T-cell (primary cell): ENCODE data around the gene DENND1A. TPM values are rescaled to one million over a fixed set of nuclear protein-coding genes. Genes with fewer than 3 reads are reported as not detected.
"Not testable (repeated sequence)": the region's sequence is repeated elsewhere in the genome, so short reads cannot be mapped to it uniquely, and the experiment has no call there.

Experiments
- ATAC-seq, 4 experiments: fragments of 200-7000 bp in 3 of 4; fragments of 150-1000 bp in 1 of 4; cut with Tn5 transposase; replicated peaks in 1 of 4; 1 replicate in 3 of 4; 2 replicates in 1 of 4; pipeline ENCODE4 v1.10.0; 2021; ENCODE audit warnings: moderate library complexity in 3 of 4, mild to moderate bottlenecking in 2 of 4, moderate number of reproducible peaks in 1 of 4
- CTCF ChIA-PET, 2 donors: fragments of 300-600 bp; sonication (Branson Sonifier 250); formaldehyde crosslinking; loops; one replicate each; lab custom pipeline; 2022; ENCODE audit warnings: antibody characterized with exemption in 2 of 2; lab: Charles Lee
- POLR2A ChIA-PET, 2 donors: fragments of 300-600 bp; sonication (Branson Sonifier 250); formaldehyde crosslinking; loops; one replicate each; lab custom pipeline; 2022; ENCODE audit warnings: antibody characterized with exemption in 2 of 2; lab: Charles Lee
- DNase-seq, 35 experiments: peaks; one replicate each; pipeline versions ENCODE4 v3.0.0 to v3.0.0-alpha.2; 2013 to 2023
- H3K27ac ChIP-seq: one replicate; pipeline ENCODE4 v1.5.1; 2013; ENCODE audit warnings: low read length
- H3K27me3 ChIP-seq, 2 experiments: replicated peaks in 1 of 2; 1 replicate in 1 of 2; 2 replicates in 1 of 2; pipeline versions ENCODE4 v1.6.1 to v1.7.0; 2013; ENCODE audit warnings: low read length in 1 of 2, mixed read lengths in 1 of 2; ENCODE audit not compliant: control insufficient read depth in 2 of 2, insufficient read depth in 2 of 2; ENCODE audit errors: extremely low read depth in 1 of 2
- H3K36me3 ChIP-seq, 2 donors: 1 replicate in 1 of 2; 2 replicates in 1 of 2; pipeline versions ENCODE4 v1.6.1 to v1.7.0; 2013; ENCODE audit warnings: low read length in 1 of 2; ENCODE audit not compliant: control insufficient read depth in 2 of 2, insufficient read depth in 1 of 2; ENCODE audit errors: extremely low read depth in 1 of 2
- H3K4me1 ChIP-seq, 2 experiments: 1 replicate in 1 of 2; 2 replicates in 1 of 2; pipeline versions ENCODE4 v1.6.1 to v1.7.0; 2013; ENCODE audit warnings: low read length in 2 of 2, mixed read lengths in 1 of 2; ENCODE audit not compliant: insufficient read depth in 2 of 2, control insufficient read depth in 1 of 2; ENCODE audit errors: extremely low read depth in 1 of 2
- H3K4me3 ChIP-seq, 2 donors: 1 replicate in 1 of 2; 2 replicates in 1 of 2; pipeline versions ENCODE4 v1.5.1 to v1.7.0; 2013; ENCODE audit warnings: mild to moderate bottlenecking in 2 of 2, low read length in 1 of 2, moderate library complexity in 1 of 2; ENCODE audit not compliant: control insufficient read depth in 1 of 2; ENCODE audit errors: extremely low read depth in 1 of 2
- H3K9me3 ChIP-seq: 2 replicates; pipeline ENCODE4 v1.7.0; 2013
- H3K27ac Mint-ChIP-seq, 2 donors: one replicate each; pipeline ENCODE4 v1.8.0; 2020 to 2021; ENCODE audit warnings: mild to moderate bottlenecking in 2 of 2, mixed read lengths in 2 of 2
- H3K27me3 Mint-ChIP-seq, 2 donors: one replicate each; pipeline ENCODE4 v1.8.0; 2021 to 2022; ENCODE audit warnings: mixed read lengths in 2 of 2
- H3K36me3 Mint-ChIP-seq: one replicate; pipeline ENCODE4 v1.8.0; 2021; ENCODE audit warnings: mixed read lengths
- H3K4me1 Mint-ChIP-seq, 3 donors: one replicate each; pipeline ENCODE4 v1.8.0; 2020 to 2022; ENCODE audit warnings: mixed read lengths in 3 of 3, mild to moderate bottlenecking in 1 of 3
- H3K4me3 Mint-ChIP-seq, 3 donors: one replicate each; pipeline ENCODE4 v1.8.0; 2020 to 2022; ENCODE audit warnings: mild to moderate bottlenecking in 3 of 3, mixed read lengths in 3 of 3, moderate library complexity in 3 of 3
- H3K9me3 Mint-ChIP-seq, 3 donors: one replicate each; pipeline ENCODE4 v1.8.0; 2020 to 2022; ENCODE audit warnings: mixed read lengths in 3 of 3
- WGBS: methylation state at CpG from one replicate; pipeline ENCODE4 v1.1.5; 2013; ENCODE audit warnings: missing lambda C conversion rate; ENCODE audit not compliant: insufficient coverage; 5-methylcytosine and 5-hydroxymethylcytosine counted together
- total RNA-seq, 35 experiments: library from RNA in 6 of 35; stranded (reverse) in 6 of 35; fragments of 120-200 nt in 1 of 35; gene quantifications; one replicate each; pipeline versions ENCODE4 v1.2.1 to v1.2.4 and lab custom pipeline; 2013 to 2026

DENND1A gene, protein sequence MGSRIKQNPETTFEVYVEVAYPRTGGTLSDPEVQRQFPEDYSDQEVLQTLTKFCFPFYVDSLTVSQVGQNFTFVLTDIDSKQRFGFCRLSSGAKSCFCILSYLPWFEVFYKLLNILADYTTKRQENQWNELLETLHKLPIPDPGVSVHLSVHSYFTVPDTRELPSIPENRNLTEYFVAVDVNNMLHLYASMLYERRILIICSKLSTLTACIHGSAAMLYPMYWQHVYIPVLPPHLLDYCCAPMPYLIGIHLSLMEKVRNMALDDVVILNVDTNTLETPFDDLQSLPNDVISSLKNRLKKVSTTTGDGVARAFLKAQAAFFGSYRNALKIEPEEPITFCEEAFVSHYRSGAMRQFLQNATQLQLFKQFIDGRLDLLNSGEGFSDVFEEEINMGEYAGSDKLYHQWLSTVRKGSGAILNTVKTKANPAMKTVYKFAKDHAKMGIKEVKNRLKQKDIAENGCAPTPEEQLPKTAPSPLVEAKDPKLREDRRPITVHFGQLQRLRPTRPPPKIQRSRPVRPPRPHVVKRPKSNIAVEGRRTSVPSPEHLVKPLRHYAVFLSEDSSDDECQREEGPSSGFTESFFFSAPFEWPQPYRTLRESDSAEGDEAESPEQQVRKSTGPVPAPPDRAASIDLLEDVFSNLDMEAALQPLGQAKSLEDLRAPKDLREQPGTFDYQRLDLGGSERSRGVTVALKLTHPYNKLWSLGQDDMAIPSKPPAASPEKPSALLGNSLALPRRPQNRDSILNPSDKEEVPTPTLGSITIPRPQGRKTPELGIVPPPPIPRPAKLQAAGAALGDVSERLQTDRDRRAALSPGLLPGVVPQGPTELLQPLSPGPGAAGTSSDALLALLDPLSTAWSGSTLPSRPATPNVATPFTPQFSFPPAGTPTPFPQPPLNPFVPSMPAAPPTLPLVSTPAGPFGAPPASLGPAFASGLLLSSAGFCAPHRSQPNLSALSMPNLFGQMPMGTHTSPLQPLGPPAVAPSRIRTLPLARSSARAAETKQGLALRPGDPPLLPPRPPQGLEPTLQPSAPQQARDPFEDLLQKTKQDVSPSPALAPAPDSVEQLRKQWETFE
- 10 to 100 TPM; 12.4 to 19.9 (median 14.1) TPM for total RNA-seq
- 11.1 TPM for total RNA-seq (2013)
- 6.0 to 24.2 (median 18.9) reads per million in 29 experiments for total RNA-seq (lab: John Stamatoyannopoulos, UW)

DNA sequence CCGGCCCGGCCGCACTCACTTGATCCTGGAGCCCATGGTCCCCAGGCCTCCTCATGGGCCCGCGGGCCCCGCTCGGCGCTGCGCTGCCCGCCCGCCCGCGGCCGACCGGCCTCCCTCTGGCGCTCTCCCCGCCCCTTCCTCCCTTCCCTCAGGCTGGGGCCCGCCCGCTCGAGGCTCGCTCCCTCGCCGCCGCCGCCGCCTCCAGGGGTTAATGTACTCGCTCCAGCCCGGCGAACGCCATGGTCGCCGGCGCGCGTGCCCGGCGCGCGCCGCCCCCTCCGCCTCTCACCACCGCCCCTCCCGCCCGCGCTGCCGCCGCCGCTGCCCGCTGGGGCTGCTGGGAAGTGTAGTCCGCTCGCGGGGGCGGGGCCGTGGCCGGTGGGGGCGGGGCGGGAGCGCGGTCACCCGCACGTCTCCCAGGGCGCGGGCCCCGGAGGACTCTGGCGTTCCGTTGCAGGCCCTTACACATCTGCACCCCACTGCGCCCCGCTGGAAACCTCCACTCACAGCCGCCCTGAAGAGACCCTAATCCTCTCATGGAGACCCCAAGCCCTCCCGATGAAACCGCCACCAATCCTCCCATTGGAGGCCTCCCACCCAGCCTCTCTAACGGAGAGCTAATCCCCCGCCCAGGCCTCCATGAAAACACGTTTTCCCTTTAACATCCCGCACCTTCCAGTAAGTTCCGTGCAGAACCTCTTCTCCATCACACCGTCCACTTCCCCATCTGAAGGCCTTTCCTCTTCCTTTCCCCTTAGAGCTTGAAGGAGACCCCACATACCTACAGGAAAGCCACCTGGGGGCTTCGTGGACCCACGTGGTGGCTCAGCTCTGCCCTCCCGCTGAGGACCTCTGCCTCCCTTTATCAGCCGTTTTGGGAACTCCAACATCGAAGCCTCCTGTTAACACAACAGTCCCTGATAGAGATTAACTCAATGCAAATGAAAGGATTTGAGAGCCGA lies at the start of gene DENND1A:
Gene DENND1A (minus strand): TSS at position 257 of the 962 bp plus-strand sequence. CDS start 221 bp downstream, at position 36.
- H3K27me3 Mint-ChIP-seq: no peaks in the 10 kb centered on the region
- H3K4me3 Mint-ChIP-seq: peak within 1 kb of the TSS; percentile 85 to 88 (median 87)
- peak; percentile 92 to 95 (median 94) for ATAC-seq
- H3K36me3 Mint-ChIP-seq: no peaks in the 10 kb centered on the region
- no peaks in the 10 kb centered on the region for H3K36me3 ChIP-seq
- H3K4me3 ChIP-seq: peak within 1 kb of the TSS; percentile 65 to 70
- POLR2A ChIA-PET: no interaction called here
- CTCF ChIA-PET: no interaction called here
- H3K27me3 ChIP-seq: no peaks in the 10 kb centered on the region
- peaks cover 12 to 21% of the 10 kb centered on the region in 2 experiments for H3K4me1 ChIP-seq
- peak; percentile 70 to 91 (median 80) for DNase-seq
- WGBS: 9% methylated on average over 83 of the region's 83 CpGs
- H3K9me3 ChIP-seq: no peaks in the 10 kb centered on the region
- peak within 1 kb of the TSS; percentile 71 to 84 for H3K27ac Mint-ChIP-seq
- H3K27ac ChIP-seq: peak within 1 kb of the TSS; percentile 19
- no peaks in the 10 kb centered on the region for H3K9me3 Mint-ChIP-seq
- peaks cover 38 to 45% (median 41%) of the 10 kb centered on the region in 3 donors for H3K4me1 Mint-ChIP-seq

DNA sequence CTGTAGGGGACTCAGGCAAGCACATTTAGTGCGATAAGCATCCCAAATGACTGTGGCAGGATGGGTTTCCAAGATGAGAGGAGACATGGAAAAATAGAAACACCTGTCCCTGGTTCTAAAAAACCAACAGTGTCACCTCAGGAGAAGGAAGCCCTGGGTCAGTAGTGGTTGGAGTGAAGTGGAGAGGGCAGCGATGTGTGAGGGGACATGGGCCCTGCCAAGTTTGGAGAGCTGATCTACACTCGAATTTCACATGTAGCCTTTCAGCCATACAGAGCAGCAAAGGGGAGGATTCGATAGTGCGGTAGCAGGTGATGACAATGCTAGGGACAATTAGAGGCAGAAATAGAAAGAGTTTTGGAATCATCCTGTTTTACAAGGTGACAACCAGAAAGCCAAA lies 49.1 kb upstream of the DENND1A start:
- Mint-ChIP-seq H3K36me3 (no peaks in the 10 kb centered on the region), H3K4me1 (no peaks in the 10 kb centered on the region), H3K27ac (no peak overlapping the region), H3K9me3 (no peaks in the 10 kb centered on the region), H3K4me3 (no peak overlapping the region), H3K27me3 (peaks cover 27 to 33% of the 10 kb centered on the region in 2 donors)
- Histone ChIP-seq H3K4me3 (no peak overlapping the region), H3K27me3 (peaks cover 9 to 18% of the 10 kb centered on the region in 2 experiments), H3K36me3 (no peaks in the 10 kb centered on the region), H3K9me3 (no peaks in the 10 kb centered on the region), H3K4me1 (no peaks in the 10 kb centered on the region), H3K27ac (no peak overlapping the region)
- ATAC-seq: no peak
- DNase-seq: no peak
- ChIA-PET CTCF (no interaction called here), POLR2A (no interaction called here)
- 90% methylated on average over 3 of the region's 5 CpGs for WGBS

DNA sequence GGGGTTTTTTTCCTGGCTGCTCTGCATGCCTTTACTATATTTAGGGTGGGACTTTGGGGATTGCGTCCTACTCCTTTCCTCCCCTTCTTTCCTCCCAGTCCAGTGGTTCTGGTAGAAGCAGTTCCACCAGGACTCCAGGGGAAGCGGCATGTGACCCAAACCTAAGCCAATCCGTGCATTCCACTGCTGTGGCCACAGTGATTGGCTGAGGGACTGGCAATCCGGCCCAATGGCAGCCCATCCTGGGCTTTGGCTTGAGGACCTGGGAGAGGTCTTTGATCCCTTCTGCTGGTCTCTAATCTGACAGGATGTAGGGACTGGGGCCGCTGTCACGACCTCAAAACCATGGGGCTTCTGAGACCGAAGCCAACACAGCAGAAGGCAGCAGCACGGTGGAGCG lies 46.7 kb upstream of the DENND1A start:
- H3K27ac Mint-ChIP-seq, H3K4me1 ChIP-seq, H3K27ac ChIP-seq, DNase-seq, H3K4me3 Mint-ChIP-seq, H3K4me1 Mint-ChIP-seq, H3K36me3 Mint-ChIP-seq, H3K9me3 Mint-ChIP-seq, ATAC-seq, H3K36me3 ChIP-seq, CTCF ChIA-PET, POLR2A ChIA-PET, H3K4me3 ChIP-seq, H3K9me3 ChIP-seq: not testable (repeated sequence)
- no CpG with 5 or more reads among the region's 9 CpGs for WGBS
- H3K27me3 Mint-ChIP-seq: peaks cover 26% of the 10 kb centered on the region in 2 donors
- H3K27me3 ChIP-seq: peaks cover 6 to 20% of the 10 kb centered on the region in 2 experiments

DNA sequence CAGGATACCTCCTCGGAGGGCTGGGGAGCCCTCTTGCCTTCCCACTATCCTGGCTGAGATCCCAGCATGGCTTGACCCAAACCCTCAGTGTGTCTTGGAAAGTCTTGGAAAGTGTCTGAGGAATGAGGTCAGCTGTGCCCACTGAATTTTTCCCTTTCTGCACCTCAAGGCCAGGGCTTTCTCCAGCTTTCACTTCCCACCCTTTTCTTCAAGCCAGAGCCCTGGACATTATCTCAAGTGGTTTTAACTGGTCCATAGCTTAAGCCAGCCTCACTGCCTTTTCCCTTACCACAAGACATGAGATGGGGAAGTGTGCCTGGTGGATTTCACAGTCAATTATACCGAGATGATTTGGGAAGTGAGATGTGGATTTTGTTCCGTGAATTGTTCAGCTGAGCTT lies 45.9 kb upstream of the DENND1A start:
- Mint-ChIP-seq H3K4me1 (no peaks in the 10 kb centered on the region), H3K27me3 (peaks cover 20% of the 10 kb centered on the region in 2 donors), H3K4me3 (no peak overlapping the region), H3K36me3 (no peaks in the 10 kb centered on the region), H3K27ac (no peak overlapping the region), H3K9me3 (no peaks in the 10 kb centered on the region)
- no peaks in the 10 kb centered on the region for H3K4me1 ChIP-seq
- peaks cover 6 to 24% of the 10 kb centered on the region in 2 experiments for H3K27me3 ChIP-seq
- no peak overlapping the region for H3K4me3 ChIP-seq
- no peak overlapping the region for H3K27ac ChIP-seq
- H3K36me3 ChIP-seq: no peaks in the 10 kb centered on the region
- no peak for ATAC-seq
- POLR2A ChIA-PET: no interaction called here
- WGBS: 69% methylated on average over 3 of the region's 3 CpGs
- H3K9me3 ChIP-seq: no peaks in the 10 kb centered on the region
- DNase-seq: no peak
- CTCF ChIA-PET: no interaction called here

DNA sequence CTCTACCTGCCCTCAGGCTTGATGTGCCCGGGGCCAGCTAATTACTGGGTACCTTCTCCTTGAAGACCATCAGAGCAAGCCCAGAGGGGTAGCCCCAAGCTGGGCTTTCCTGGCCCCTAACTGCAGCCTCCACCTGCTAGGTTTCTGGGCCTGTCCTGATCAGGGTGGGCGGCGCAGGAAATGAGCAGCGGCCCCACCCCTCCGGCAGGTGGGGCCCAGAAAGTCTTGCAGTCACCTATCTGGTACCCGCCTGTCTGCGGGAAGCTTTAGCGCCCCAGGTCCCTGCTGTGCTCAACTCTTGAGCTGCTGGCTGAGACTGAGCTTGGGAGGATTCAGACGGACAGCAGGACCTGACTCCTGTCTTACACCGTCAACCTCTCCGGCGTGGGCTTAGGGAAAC lies 44.5 kb upstream of the DENND1A start:
- Mint-ChIP-seq H3K9me3 (no peaks in the 10 kb centered on the region), H3K36me3 (no peaks in the 10 kb centered on the region), H3K27me3 (peaks cover 14 to 19% of the 10 kb centered on the region in 2 donors), H3K4me3 (no peak overlapping the region), H3K4me1 (no peaks in the 10 kb centered on the region), H3K27ac (no peak overlapping the region)
- H3K36me3 ChIP-seq: no peaks in the 10 kb centered on the region
- H3K27me3 ChIP-seq: peaks cover 6 to 31% of the 10 kb centered on the region in 2 experiments
- DNase-seq (no peak), ATAC-seq (no peak)
- no peaks in the 10 kb centered on the region for H3K9me3 ChIP-seq
- no peak overlapping the region for H3K4me3 ChIP-seq
- H3K4me1 ChIP-seq: no peaks in the 10 kb centered on the region
- POLR2A ChIA-PET: no interaction called here
- WGBS: 86% methylated on average over 11 of the region's 12 CpGs
- no peak overlapping the region for H3K27ac ChIP-seq
- CTCF ChIA-PET: no interaction called here
